GM10248 (cell line): ENCODE measurements around the gene AP4M1.

ENCODE experiments used
- CTCF ChIA-PET: fragments of 300-600 bp; sonication (Branson Sonifier 250); formaldehyde crosslinking; extraction: SDS; loops from one replicate; lab custom pipeline; 2021; ENCODE audit warnings: antibody characterized with exemption; lab: Yijun Ruan, JAX
- POLR2A ChIA-PET: fragments of 350-650 bp; sonication (Branson Sonifier 250); formaldehyde crosslinking; extraction: SDS; loops from one replicate; lab custom pipeline; 2020; ENCODE audit warnings: antibody characterized with exemption; lab: Yijun Ruan, JAX
- DNase-seq: peaks from one replicate; pipeline ENCODE4 v3.0.0; 2012; ENCODE audit errors: extremely low spot score
- TF ChIP-seq, protein P1 (sequence below): IDR thresholded peaks from 2 replicates; pipeline ENCODE4 v1.5.1; 2012; ENCODE audit warnings: mild to moderate bottlenecking, low read depth; ENCODE audit errors: extremely low read depth, missing control alignments, control extremely low read depth

Gene AP4M1

GRCh38 chr7:100093925-100094486, 7.4 kb upstream of the AP4M1 start:
- ChIA-PET CTCF (no interaction called here), POLR2A (no interaction called here)
- TF ChIP-seq, protein P1, sequence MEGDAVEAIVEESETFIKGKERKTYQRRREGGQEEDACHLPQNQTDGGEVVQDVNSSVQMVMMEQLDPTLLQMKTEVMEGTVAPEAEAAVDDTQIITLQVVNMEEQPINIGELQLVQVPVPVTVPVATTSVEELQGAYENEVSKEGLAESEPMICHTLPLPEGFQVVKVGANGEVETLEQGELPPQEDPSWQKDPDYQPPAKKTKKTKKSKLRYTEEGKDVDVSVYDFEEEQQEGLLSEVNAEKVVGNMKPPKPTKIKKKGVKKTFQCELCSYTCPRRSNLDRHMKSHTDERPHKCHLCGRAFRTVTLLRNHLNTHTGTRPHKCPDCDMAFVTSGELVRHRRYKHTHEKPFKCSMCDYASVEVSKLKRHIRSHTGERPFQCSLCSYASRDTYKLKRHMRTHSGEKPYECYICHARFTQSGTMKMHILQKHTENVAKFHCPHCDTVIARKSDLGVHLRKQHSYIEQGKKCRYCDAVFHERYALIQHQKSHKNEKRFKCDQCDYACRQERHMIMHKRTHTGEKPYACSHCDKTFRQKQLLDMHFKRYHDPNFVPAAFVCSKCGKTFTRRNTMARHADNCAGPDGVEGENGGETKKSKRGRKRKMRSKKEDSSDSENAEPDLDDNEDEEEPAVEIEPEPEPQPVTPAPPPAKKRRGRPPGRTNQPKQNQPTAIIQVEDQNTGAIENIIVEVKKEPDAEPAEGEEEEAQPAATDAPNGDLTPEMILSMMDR, result no peak
- no peak for DNase-seq

- ChIA-PET CTCF (interaction anchor here (1.2 to 1.4 kb wide), 2 partner anchors 13 to 38 kb away, joined by 3 to 6 read pairs; no protein-coding TSS in a partner anchor), POLR2A (interaction anchor here (0.8 to 1.5 kb wide), 2 partner anchors 13 kb away, joined by 4 read pairs; no protein-coding TSS in a partner anchor)
- no peak for DNase-seq
- TF ChIP-seq, protein P1, result no peak
Observed at GRCh38 chr7:100095289-100095688, 6.2 kb upstream of the AP4M1 start.

DNA sequence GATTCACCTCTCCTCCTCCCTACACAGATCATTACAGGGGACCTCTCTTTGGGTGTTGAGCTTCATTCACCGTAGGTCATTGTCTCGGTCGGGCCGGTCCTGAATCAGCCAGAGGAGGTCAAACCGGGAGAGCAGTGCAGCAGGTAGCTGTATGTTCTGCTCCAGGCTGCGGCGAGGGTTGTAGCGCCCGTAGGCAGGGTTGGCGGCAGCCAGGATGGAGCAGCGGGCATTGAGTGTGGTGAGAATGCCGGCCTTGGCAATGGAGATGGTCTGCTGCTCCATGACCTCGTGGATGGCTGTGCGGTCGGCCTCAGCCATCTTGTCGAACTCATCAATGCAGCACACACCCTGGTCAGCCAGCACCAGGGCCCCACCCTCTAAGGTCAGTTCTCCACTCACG, 5.7 kb upstream of the AP4M1 start:
- no peak for DNase-seq
- TF ChIP-seq, protein P1, result no peak
- ChIA-PET POLR2A (interaction anchor here (1.5 kb wide), 1 partner anchor 13 kb away, joined by 4 read pairs; no protein-coding TSS in a partner anchor), CTCF (interaction anchor here (1.2 to 1.4 kb wide), 2 partner anchors 13 to 37 kb away, joined by 3 to 6 read pairs; no protein-coding TSS in a partner anchor)

DNA sequence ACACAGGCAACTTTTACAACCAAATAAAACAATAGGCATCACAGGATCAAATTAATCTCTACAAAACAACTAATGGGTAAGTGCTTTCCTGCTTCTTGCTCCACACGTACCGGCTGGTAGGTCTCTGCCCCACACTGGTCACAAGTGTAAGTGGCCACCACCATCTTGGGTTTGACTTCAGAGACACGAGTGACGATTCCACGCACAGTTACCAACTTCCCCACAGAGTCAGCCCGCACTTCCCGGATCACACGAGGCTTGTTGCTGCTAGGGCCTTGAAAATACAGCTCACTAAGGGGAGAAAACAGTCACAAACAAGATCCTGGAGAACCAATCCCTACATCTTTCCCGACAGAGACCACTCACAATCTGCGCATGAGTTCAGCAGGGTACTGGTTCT, 2.5 kb upstream of the AP4M1 start:
- ChIA-PET CTCF (interaction anchor here (2.1 kb wide), 1 partner anchor 17 kb away, joined by 14 read pairs; no protein-coding TSS in a partner anchor), POLR2A (no interaction called here)
- TF ChIP-seq, protein P1, result no peak
- DNase-seq, result no peak

GRCh38 chr7:100099452-100099851, 2.0 kb upstream of the AP4M1 start:
- TF ChIP-seq, protein P1, result no peak
- ChIA-PET POLR2A (interaction anchor here (1.7 kb wide), 1 partner anchor 330 kb away, joined by 4 read pairs; the partner anchor contains the start of gene ZCWPW1), CTCF (interaction anchor here (2.1 kb wide), 1 partner anchor 17 kb away, joined by 14 read pairs; no protein-coding TSS in a partner anchor)
- no peak for DNase-seq

- DNase-seq, result peak; percentile 94
- ChIA-PET POLR2A (interaction anchor here (0.6 to 1.7 kb wide), 5 partner anchors 8 to 328 kb away, joined by 3 to 5 read pairs (median 4); partner anchors contain the start of genes MBLAC1 and ZCWPW1), CTCF (interaction anchor here (0.7 to 2.6 kb wide), 10 partner anchors 13 to 117 kb away, joined by 3 to 16 read pairs (median 4); partner anchors contain the start of genes COPS6 and ZKSCAN1)
- TF ChIP-seq, protein P1, result no peak
Observed at GRCh38 chr7:100100420-100101015, 925 bp upstream of the AP4M1 start.
